H1 (cell line): Measurements from ENCODE around the gene MKI67. TPM values are rescaled to one million over a fixed set of nuclear protein-coding genes. Genes with fewer than 3 reads are reported as not detected.

Source experiments
- CTCF ChIA-PET: fragments of 300-600 bp; sonication (Branson Sonifier 250); formaldehyde crosslinking; loops from one replicate; lab custom pipeline; 2021; ENCODE audit not compliant: partially characterized antibody; lab: Charles Lee
- POLR2A ChIA-PET: fragments of 300-600 bp; sonication (Branson Sonifier 250); formaldehyde crosslinking; loops from one replicate; lab custom pipeline; 2021; ENCODE audit warnings: inconsistent platforms; ENCODE audit not compliant: partially characterized antibody; lab: Charles Lee
- DNase-seq, 2 experiments: peaks; one replicate each; pipeline versions ENCODE4 v3.0.0 to v3.0.0-alpha.2; 2010 to 2022; ENCODE audit warnings: low spot score in 2 of 2, low read depth in 1 of 2, mixed read lengths in 1 of 2
- FAIRE-seq: peaks from 2 replicates; lab custom pipeline; 2011; peaks lifted over from hg19 to GRCh38; lab: Jason Lieb, UNC
- H2AFZ ChIP-seq: 2 replicates; pipeline ENCODE4 v1.8.1; 2012; ENCODE audit warnings: low read length, inconsistent platforms
- H2AK5ac ChIP-seq: 2 replicates; pipeline ENCODE4 v1.6.1; 2013; ENCODE audit warnings: low read depth, low read length
- H2BK120ac ChIP-seq: replicated peaks from 2 replicates; pipeline ENCODE3; 2013; ENCODE audit warnings: low read depth, low read length, inconsistent platforms
- H2BK12ac ChIP-seq: 2 replicates; pipeline ENCODE4 v1.6.1; 2013; ENCODE audit warnings: low read depth, low read length
- H2BK15ac ChIP-seq: 2 replicates; pipeline ENCODE4 v1.6.1; 2013; ENCODE audit warnings: low read length
- H2BK20ac ChIP-seq: 2 replicates; pipeline ENCODE4 v1.6.1; 2013; ENCODE audit warnings: low read length
- H2BK5ac ChIP-seq: 2 replicates; pipeline ENCODE4 v1.6.1; 2013; ENCODE audit warnings: low read depth, low read length
- H3K14ac ChIP-seq: 2 replicates; pipeline ENCODE4 v1.6.1; 2013; ENCODE audit warnings: inconsistent platforms; ENCODE audit not compliant: insufficient read length
- H3K18ac ChIP-seq: 2 replicates; pipeline ENCODE4 v1.6.1; 2013; ENCODE audit warnings: low read length; ENCODE audit errors: extremely low read depth
- H3K23ac ChIP-seq: 2 replicates; pipeline ENCODE4 v1.6.1; 2013; ENCODE audit warnings: inconsistent platforms; ENCODE audit not compliant: insufficient read length
- H3K23me2 ChIP-seq: 2 replicates; pipeline ENCODE4 v1.6.1; 2013; ENCODE audit warnings: low read depth, low read length
- H3K27ac ChIP-seq: 2 replicates; pipeline ENCODE4 v1.6.1; 2011; ENCODE audit warnings: low read depth, low read length, inconsistent platforms
- H3K27me3 ChIP-seq, 4 experiments: replicated peaks in 1 of 4; 1 replicate in 1 of 4; 2 replicates in 3 of 4; pipeline versions ENCODE4 v1.6.1 to v1.8.1; 2011 to 2013; ENCODE audit warnings: low read length in 3 of 4, mild to moderate bottlenecking in 3 of 4, inconsistent platforms in 2 of 4, mixed read lengths in 2 of 4, moderate library complexity in 1 of 4; ENCODE audit not compliant: control insufficient read depth in 3 of 4, insufficient read depth in 3 of 4; ENCODE audit errors: extremely low read depth in 1 of 4
- H3K36me3 ChIP-seq, 4 experiments: 2 replicates each; pipeline versions ENCODE4 v1.6.1 to v1.8.1; 2011 to 2013; ENCODE audit warnings: mild to moderate bottlenecking in 4 of 4, low read length in 3 of 4, moderate library complexity in 2 of 4, control low read depth in 1 of 4, inconsistent platforms in 1 of 4; ENCODE audit not compliant: insufficient read depth in 4 of 4, control insufficient read depth in 2 of 4
- H3K4ac ChIP-seq: replicated peaks from 2 replicates; pipeline ENCODE3; 2013; ENCODE audit warnings: low read length, low read depth, mixed read lengths, inconsistent platforms; ENCODE audit not compliant: insufficient read length
- H3K4me1 ChIP-seq, 4 experiments: replicated peaks in 1 of 4; 1 replicate in 1 of 4; 2 replicates in 3 of 4; pipeline versions ENCODE4 v1.6.1 to v1.8.1; 2011 to 2013; ENCODE audit warnings: low read length in 3 of 4, inconsistent platforms in 2 of 4, mixed read lengths in 1 of 4; ENCODE audit not compliant: insufficient read depth in 4 of 4, control insufficient read depth in 3 of 4
- H3K4me2 ChIP-seq, 2 experiments: 2 replicates each; pipeline versions ENCODE4 v1.6.1 to v1.8.1; 2011 to 2013; ENCODE audit warnings: low read depth in 2 of 2, low read length in 2 of 2, control low read depth in 1 of 2, inconsistent platforms in 1 of 2, mild to moderate bottlenecking in 1 of 2; ENCODE audit not compliant: insufficient read depth in 1 of 2
- H3K4me3 ChIP-seq, 4 experiments: fragments of 200-600, 300-600 bp in 1 of 4; sonication (generic), shearing (Covaris generic), sonication (Bioruptor Twin) in 1 of 4; 2 replicates each; pipeline versions ENCODE4 v1.5.1 to v1.8.1; 2011 to 2016; ENCODE audit warnings: low read length in 4 of 4, low read depth in 3 of 4, control low read depth in 2 of 4, inconsistent platforms in 2 of 4, mild to moderate bottlenecking in 2 of 4, mixed read lengths in 1 of 4, moderate library complexity in 1 of 4; ENCODE audit not compliant: insufficient read depth in 2 of 4; ENCODE audit errors: extremely low read depth in 1 of 4
- H3K56ac ChIP-seq: replicated peaks from 2 replicates; pipeline ENCODE3; 2013; ENCODE audit warnings: low read depth, mild to moderate bottlenecking, mixed read lengths, low read length, inconsistent platforms; ENCODE audit not compliant: insufficient read length
- H3K79me1 ChIP-seq: 2 replicates; pipeline ENCODE4 v1.6.1; 2013; ENCODE audit warnings: low read depth, low read length, control low read depth
- H3K79me2 ChIP-seq, 2 experiments: 2 replicates each; pipeline versions ENCODE4 v1.6.1 to v1.8.1; 2012 to 2013; ENCODE audit warnings: low read length in 2 of 2, mild to moderate bottlenecking in 2 of 2, inconsistent platforms in 1 of 2; ENCODE audit not compliant: insufficient read depth in 2 of 2, control insufficient read depth in 1 of 2
- H3K9ac ChIP-seq, 4 experiments: replicated peaks in 1 of 4; 1 replicate in 1 of 4; 2 replicates in 3 of 4; pipeline versions ENCODE4 v1.6.1 to v1.8.1; 2011 to 2013; ENCODE audit warnings: low read depth in 3 of 4, low read length in 3 of 4, control low read depth in 2 of 4, mild to moderate bottlenecking in 2 of 4, moderate library complexity in 2 of 4, inconsistent platforms in 1 of 4; ENCODE audit errors: extremely low read depth in 1 of 4
- H3K9me3 ChIP-seq, 2 experiments: 2 replicates each; pipeline versions ENCODE4 v1.6.1 to v1.8.1; 2012 to 2013; ENCODE audit warnings: mild to moderate bottlenecking in 2 of 2, moderate library complexity in 2 of 2, control low read depth in 1 of 2, inconsistent platforms in 1 of 2, low read depth in 1 of 2, low read length in 1 of 2, mixed read lengths in 1 of 2; ENCODE audit not compliant: insufficient read depth in 2 of 2
- H4K20me1 ChIP-seq, 2 experiments: replicated peaks in 1 of 2; 2 replicates each; pipeline versions ENCODE3 to v1.8.1; 2011 to 2013; ENCODE audit warnings: inconsistent platforms in 2 of 2, low read length in 2 of 2, mild to moderate bottlenecking in 1 of 2; ENCODE audit not compliant: insufficient read depth in 2 of 2, control insufficient read depth in 1 of 2
- H4K5ac ChIP-seq: 2 replicates; pipeline ENCODE4 v1.6.1; 2013; ENCODE audit warnings: low read length, low read depth, mixed read lengths, inconsistent platforms; ENCODE audit not compliant: insufficient read length
- H4K8ac ChIP-seq: 2 replicates; pipeline ENCODE4 v1.8.0; 2013; ENCODE audit warnings: mild to moderate bottlenecking, moderate library complexity, low read length, inconsistent platforms; ENCODE audit not compliant: insufficient read depth; ENCODE audit errors: extremely low read depth
- H4K91ac ChIP-seq: replicated peaks from 2 replicates; pipeline ENCODE3; 2013; ENCODE audit warnings: low read length, mixed read lengths, inconsistent platforms; ENCODE audit not compliant: insufficient read length
- CREB1 ChIP-seq: IDR thresholded peaks from 2 replicates; pipeline ENCODE4 v1.6.1; 2012; ENCODE audit warnings: inconsistent platforms
- RBBP5 ChIP-seq: IDR thresholded peaks from 2 replicates; pipeline ENCODE4 v1.7.1; 2012; ENCODE audit warnings: low read depth, mild to moderate bottlenecking, inconsistent platforms, low read length, moderate library complexity, borderline replicate concordance
- SAP30 ChIP-seq: fragments of 300-600 bp; sonication (generic); IDR thresholded peaks from 2 replicates; pipeline ENCODE4 v1.7.1; 2012; ENCODE audit warnings: low read length, moderate library complexity, mild to moderate bottlenecking, inconsistent platforms; ENCODE audit not compliant: insufficient read depth, insufficient replicate concordance
- SUZ12 ChIP-seq: fragments of 200-600 bp; sonication (generic); IDR thresholded peaks from 2 replicates; pipeline ENCODE4 v1.6.1; 2012; ENCODE audit warnings: mild to moderate bottlenecking, inconsistent platforms, low read length, moderate library complexity, mixed read lengths
- TBP ChIP-seq: IDR thresholded peaks from 2 replicates; pipeline ENCODE4 v1.6.1; 2011; ENCODE audit warnings: low read depth, low read length, improper control_type of control experiment
- WGBS, 2 experiments: shearing (Covaris generic) in 1 of 2; methylation state at CpG; one replicate each; pipeline versions ENCODE4 v1.1.6 to v1.1.7; 2013 to 2015; ENCODE audit warnings: low lambda C conversion rate in 2 of 2, mixed read lengths in 2 of 2, inconsistent platforms in 1 of 2, low coverage in 1 of 2, missing lambda C conversion rate in 1 of 2; ENCODE audit not compliant: insufficient replicate concordance in 2 of 2, insufficient coverage in 1 of 2, insufficient read length in 1 of 2; ENCODE audit errors: extremely low coverage in 1 of 2, missing lambda C conversion rate in 1 of 2; 5-methylcytosine and 5-hydroxymethylcytosine counted together
- polyA plus RNA-seq, 7 experiments: library from polyadenylated mRNA; depleted of rRNA in 3 of 7; stranded (reverse) in 5 of 7; unstranded in 2 of 7; fragments of >200 nt in 5 of 7; fragments of 200-250 nt in 2 of 7; gene quantifications; 1 replicate in 5 of 7; 2 replicates in 1 of 7; 4 replicates in 1 of 7; pipeline versions ENCODE4 v1.2.1 to v1.2.3, GENCODE V29; 2011 to 2013; ENCODE audit warnings: missing spikeins in 2 of 7, mixed read lengths in 2 of 7
- total RNA-seq: library from RNA; stranded (reverse); fragmentation: NEBNext Ultra II Directional; extraction: Animal tissue kit (Norgen Biotek cat#: 25700); gene quantifications from 2 replicates; pipeline ENCODE4 v1.2.1, GENCODE V29; 2021

MKI67 gene
- total and polyA plus RNA-seq, 2 of the 8 experiments (the other 6 are each of a cell fraction or from before 2014, with no cell fraction given) = 15.8 to 85.1 TPM

- Histone ChIP-seq H3K23ac (no peak overlapping the region), H2BK120ac (no peak overlapping the region), H3K23me2 (peaks cover 6% of the 10 kb centered on the region; the same call in 1 of the 2 replicates), H3K79me2 (no peaks in the 10 kb centered on the region), H3K27ac (no peak overlapping the region), H2BK12ac (peak overlapping the region; percentile 69; the same call in 1 of the 2 replicates), H2BK20ac (no peak overlapping the region; the same call in 1 of the 2 replicates), H3K14ac (no peak overlapping the region), H4K20me1 (peaks cover 0 to 5% of the 10 kb centered on the region in 2 experiments), H3K56ac (no peak overlapping the region), H3K4me3 (no peak overlapping the region), H3K27me3 (no peaks in the 10 kb centered on the region), H3K9ac (no peak overlapping the region), H2AK5ac (0 out of 2 replicates have a peak overlapping the region, but pooled peaks have one; percentile 12), H3K9me3 (no peaks in the 10 kb centered on the region), H4K5ac (no peak overlapping the region), H4K91ac (no peak overlapping the region), H3K4me1 (peaks cover 9 to 21% (median 15%) of the 10 kb centered on the region in 4 experiments), H2BK5ac (no peak overlapping the region), H3K36me3 (no peaks in the 10 kb centered on the region), H2BK15ac (no peak overlapping the region), H3K18ac (no peak overlapping the region), H3K79me1 (no peaks in the 10 kb centered on the region), H3K4me2 (0 out of 4 replicates have a peak overlapping the region, but pooled peaks of 1 of the 2 experiments have one; percentile 16), H4K8ac (no peak overlapping the region), H2AFZ (0 out of 2 replicates have a peak overlapping the region, but pooled peaks have one; percentile 42), H3K4ac (no peak overlapping the region)
- no peak for TF ChIP-seq SAP30
- TF ChIP-seq CREB1 = no peak
- no peak for TF ChIP-seq RBBP5
- TF ChIP-seq SUZ12 = no peak
- no peak for TF ChIP-seq TBP
- DNase-seq (no peak), FAIRE-seq (no peak)
- ChIA-PET POLR2A (no interaction called here), CTCF (interaction anchor here (0.8 to 3.4 kb wide), 14 partner anchors 7 to 1706 kb away, joined by 3 to 26 read pairs (median 4); no protein-coding TSS in a partner anchor)
- 83% methylated on average over 14 of the region's 14 CpGs; no CpG with 5 or more reads in 1 of the 2 experiments for WGBS, 2 experiments
Measured at GRCh38 chr10:128061306-128062300, 64.6 kb downstream of the MKI67 start.
